Astrocyte of the spinal cord (primary cell): ENCODE measurements around the gene SRF.
A peak's percentile ranks its signal among the peaks of the same experiment; 100 is the strongest.

Experiments
- DNase-seq: peaks from one replicate; pipeline ENCODE4 v3.0.0; 2011; ENCODE audit warnings: low read depth, low spot score
- H3K4me3 ChIP-seq: 2 replicates; pipeline ENCODE4 v1.5.1; 2011; ENCODE audit warnings: low read depth, mild to moderate bottlenecking, low read length, moderate library complexity
- in situ Hi-C: cut with HindIII; loops from 2 replicates; pipeline ENCODE4 v1.10.0; 2017; ENCODE audit warnings: low sequenced_read_pairs
- TF ChIP-seq, protein P1 (sequence below): IDR thresholded peaks from 2 replicates; pipeline ENCODE4 v1.5.1; 2012; ENCODE audit warnings: low read depth, mild to moderate bottlenecking, low read length, inconsistent platforms

The SRF gene

DNA sequence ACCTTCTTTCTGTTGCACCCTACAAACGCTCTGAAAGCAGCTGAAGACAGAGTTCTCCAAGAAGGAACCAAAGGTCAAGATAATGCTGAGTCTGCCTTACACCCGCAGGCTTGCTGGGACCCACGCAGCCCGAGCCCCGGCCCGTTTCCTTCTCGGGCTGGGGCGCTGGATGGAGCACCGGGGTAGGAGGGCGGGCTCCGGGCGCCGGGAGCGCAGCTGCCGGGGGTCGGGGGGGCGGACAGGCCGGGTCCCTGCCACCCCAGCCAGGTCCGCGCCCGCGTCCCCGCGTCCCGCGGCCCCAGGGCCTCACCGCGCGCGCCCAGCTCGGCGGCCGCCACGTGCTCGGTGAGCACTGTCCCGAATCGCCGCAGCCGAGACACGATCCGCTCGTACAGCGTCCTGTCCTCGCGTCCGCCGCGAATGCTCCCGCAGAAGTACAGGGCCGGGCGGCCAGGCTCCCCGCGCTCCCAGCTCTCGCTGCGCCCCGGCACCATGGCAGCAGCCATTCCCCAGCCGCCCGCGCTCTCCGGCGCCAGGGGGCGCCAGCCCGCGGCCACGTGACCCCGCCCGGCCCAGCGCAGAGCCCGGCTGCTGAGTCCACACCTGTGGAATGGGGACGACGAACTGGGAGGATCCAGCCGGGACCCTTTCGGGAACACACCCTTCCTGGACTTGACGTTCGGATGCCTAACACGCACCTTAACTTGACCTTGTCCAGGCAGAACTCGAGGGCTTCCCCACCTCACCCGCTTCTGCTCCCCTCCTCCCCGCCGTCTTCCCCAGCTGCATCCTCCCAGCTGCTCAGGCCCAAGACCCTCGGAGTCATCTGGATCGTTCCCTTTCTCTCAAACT lies 58.1 kb downstream of the SRF start, which contains the start of gene DNPH1:
TSS of gene DNPH1 (minus strand) at position 531 of the 852 bp plus-strand sequence. CDS start at position 506, 25 bp downstream.
- DNase-seq = peak; percentile 46
- in situ Hi-C loops = no loop called here
- TF ChIP-seq, protein P1, sequence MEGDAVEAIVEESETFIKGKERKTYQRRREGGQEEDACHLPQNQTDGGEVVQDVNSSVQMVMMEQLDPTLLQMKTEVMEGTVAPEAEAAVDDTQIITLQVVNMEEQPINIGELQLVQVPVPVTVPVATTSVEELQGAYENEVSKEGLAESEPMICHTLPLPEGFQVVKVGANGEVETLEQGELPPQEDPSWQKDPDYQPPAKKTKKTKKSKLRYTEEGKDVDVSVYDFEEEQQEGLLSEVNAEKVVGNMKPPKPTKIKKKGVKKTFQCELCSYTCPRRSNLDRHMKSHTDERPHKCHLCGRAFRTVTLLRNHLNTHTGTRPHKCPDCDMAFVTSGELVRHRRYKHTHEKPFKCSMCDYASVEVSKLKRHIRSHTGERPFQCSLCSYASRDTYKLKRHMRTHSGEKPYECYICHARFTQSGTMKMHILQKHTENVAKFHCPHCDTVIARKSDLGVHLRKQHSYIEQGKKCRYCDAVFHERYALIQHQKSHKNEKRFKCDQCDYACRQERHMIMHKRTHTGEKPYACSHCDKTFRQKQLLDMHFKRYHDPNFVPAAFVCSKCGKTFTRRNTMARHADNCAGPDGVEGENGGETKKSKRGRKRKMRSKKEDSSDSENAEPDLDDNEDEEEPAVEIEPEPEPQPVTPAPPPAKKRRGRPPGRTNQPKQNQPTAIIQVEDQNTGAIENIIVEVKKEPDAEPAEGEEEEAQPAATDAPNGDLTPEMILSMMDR = peak; percentile 64
- H3K4me3 ChIP-seq = peak within 1 kb of the TSS; percentile 52

DNA sequence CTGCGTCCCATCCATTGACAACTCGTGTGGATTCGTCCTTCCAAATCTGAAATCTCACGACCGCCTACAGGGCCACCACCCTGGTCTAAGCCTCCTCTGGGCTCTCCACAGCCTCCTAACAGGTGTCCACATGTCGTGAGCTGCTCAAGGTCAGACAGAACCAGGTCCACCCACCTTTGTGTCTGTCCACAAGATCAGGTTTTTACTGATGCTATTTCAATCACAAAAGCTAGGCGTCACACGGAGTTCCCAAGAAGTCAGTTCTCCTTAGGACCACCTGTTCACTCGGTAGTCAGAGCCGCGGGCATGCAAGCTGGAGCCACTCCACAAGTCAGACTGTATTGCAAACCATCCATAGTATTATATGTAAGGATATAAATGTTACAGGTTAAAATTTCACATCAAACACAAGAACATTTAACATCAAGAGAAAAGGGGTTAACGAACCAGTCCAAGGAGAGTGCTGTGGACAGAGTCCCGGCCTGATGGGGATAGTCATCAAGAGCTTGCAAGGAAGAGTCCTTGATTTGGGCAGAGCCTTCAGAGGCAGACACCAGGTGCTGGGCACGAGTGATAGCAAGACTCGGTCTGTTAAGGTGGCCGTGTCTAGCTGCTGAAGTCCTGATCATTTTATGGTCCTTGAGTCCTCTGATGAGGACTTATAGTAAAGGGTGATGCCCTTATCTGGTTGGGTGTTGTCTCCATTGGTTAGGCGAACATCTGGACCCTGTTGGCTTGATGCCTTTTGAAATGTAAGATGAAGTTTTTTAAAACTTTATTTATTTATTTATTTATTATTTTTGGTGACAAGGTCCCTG lies 58.9 kb downstream of the SRF start:
- DNase-seq = no peak
- no peak overlapping the region for H3K4me3 ChIP-seq
- in situ Hi-C loops = no loop called here
- TF ChIP-seq, protein P1 = no peak

DNA sequence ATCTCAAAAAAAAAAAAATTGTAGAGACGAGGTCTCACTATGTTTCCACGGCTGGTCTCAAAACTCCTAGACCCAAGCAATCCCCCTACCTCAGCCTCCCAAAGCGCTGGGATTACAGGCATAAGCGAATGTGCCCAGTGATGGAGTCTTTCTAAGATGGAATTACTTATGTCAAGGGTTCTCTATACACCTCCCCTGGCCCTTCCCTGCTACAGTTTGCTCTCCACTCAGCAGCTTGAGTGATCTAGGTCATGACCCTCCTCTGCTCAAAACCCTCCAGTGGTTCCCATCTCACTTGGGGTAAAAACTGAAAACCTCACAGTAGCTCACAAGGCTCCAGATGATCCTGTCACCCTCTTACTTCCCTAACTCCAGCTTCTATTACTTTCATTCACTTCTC lies 60.0 kb downstream of the SRF start:
- TF ChIP-seq, protein P1 = no peak
- in situ Hi-C loops = no loop called here
- no peak for DNase-seq
- H3K4me3 ChIP-seq = no peak overlapping the region
